Measurements from ENCODE around the gene UBE2E1.
A peak's percentile ranks its signal among the peaks of the same experiment; 100 is the strongest.
"Not testable (repeated sequence)": the region's sequence is repeated elsewhere in the genome, so short reads cannot be mapped to it uniquely, and the experiment has no call there.

The UBE2E1 gene

DNA sequence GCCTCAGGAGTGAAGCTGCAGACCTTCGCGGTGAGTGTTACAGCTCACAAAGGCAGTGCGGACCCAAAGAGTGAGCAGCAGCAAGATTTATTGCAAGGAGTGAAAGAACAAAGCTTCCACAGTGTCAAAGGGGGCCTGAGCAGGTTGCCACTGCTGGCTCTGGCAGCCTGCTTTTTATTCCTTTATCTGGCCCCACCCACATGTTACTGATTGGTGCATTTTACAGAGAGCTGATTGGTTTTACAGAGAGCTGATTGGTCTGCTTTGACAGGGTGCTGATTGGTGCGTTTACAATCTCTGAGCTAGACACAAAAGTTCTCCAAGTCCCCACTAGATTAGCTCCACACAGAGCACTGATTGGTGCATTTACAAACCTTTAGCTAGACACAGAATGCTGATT, 76.2 kb downstream of the UBE2E1 start:
- not testable (repeated sequence) for DNase-seq (ENCODE audit: low spot score)

DNA sequence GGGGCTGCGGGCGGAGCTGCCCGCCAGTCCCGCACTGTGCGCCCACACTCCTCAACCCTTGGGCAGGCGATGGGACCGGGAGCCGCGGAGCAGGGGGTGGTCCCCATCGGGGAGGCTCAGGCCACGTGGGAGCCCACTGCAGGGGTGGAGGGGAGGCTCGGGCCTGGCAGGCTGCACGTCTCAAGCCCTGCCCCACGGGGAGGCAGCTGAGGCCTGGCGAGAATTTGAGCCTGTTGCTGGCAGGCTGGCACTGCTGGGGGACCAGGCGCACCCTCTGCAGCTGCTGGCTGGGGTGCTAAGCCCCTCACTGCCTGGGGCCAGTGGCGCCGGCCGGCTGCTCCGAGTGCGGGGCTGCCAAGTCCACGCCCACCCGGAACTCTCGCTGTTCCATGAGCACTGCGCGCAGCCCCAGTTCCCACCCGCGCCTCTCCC, 76.7 kb downstream of the UBE2E1 start:
- no peak for DNase-seq (ENCODE audit: low spot score)

GRCh38 chr3:23884481-23884880, 78.7 kb downstream of the UBE2E1 start:
- no peak for DNase-seq (ENCODE audit: low spot score)

DNA sequence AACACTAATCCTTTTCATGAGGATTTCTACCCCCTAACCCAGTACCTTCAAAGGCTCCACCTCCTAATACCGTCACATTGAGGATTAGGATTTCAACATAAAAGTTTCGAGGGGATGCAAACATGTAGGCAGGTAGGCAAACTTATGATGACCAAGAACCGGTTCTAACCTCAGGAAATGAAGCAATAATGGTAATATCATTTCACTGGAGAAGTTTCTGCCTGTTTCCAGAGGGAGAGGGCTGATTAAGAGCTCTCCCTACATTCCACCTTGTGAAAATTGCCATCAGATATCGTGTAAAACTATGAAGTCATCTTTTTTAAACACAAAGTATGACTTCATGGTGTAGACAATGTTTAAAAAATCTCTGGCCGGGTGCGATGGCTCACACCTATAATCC, 79.5 kb downstream of the UBE2E1 start:
- DNase-seq (ENCODE audit: low spot score): no peak

DNA sequence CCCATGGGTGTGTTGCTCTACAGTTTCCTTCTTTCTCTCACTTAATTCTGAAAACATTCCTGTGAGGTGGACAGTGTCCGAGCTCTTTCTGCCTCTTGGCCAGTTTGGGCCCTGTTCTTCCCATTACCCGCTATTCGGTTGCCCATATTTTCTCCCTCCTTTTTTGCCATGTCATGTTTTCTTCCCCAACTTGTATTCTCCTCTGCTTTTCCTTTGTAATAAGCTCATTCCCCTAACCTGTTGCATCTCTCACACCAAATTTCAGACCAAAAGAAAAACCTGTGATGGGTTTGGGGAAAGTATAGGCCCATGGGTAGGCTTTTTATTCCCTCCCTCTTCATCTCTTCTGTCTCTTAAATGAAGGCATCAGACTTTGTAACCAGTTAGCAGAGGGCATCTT, 80.6 kb downstream of the UBE2E1 start:
- no peak for DNase-seq (ENCODE audit: low spot score)

DNA sequence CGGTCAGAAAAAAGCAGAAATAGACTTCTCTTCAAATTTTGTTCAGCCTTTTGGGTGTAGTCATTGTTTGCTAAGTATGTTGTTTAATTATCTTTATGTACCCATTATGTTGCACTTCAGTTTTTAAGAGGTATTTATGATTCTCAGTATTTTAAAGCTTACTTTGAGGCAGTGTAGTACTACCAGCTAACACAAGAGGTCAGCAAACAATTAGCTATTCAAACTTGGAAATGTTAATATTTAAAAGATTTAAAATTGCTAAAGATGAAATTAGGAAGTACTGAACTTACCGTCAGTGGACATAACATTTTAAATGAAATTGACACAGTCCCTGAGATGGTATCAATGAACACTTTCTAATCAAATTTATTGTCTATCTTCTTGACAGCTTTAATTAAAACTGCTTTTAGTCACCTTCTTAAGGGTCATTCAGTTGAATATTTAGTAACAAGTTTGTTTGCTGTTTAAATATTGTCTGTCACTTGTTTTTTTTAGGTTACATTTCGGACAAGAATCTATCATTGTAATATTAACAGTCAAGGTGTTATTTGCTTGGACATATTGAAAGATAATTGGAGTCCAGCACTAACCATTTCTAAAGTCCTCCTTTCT, 83.0 kb downstream of the UBE2E1 start:
- DNase-seq (ENCODE audit: low spot score): no peak

GRCh38 chr3:23889386-23889785, 83.6 kb downstream of the UBE2E1 start:
- no peak for DNase-seq (ENCODE audit: low spot score)

- no peak for DNase-seq (ENCODE audit: low spot score)
These were observed 84.2 kb downstream of the UBE2E1 start for GRCh38 chr3:23889950-23890349.

DNA sequence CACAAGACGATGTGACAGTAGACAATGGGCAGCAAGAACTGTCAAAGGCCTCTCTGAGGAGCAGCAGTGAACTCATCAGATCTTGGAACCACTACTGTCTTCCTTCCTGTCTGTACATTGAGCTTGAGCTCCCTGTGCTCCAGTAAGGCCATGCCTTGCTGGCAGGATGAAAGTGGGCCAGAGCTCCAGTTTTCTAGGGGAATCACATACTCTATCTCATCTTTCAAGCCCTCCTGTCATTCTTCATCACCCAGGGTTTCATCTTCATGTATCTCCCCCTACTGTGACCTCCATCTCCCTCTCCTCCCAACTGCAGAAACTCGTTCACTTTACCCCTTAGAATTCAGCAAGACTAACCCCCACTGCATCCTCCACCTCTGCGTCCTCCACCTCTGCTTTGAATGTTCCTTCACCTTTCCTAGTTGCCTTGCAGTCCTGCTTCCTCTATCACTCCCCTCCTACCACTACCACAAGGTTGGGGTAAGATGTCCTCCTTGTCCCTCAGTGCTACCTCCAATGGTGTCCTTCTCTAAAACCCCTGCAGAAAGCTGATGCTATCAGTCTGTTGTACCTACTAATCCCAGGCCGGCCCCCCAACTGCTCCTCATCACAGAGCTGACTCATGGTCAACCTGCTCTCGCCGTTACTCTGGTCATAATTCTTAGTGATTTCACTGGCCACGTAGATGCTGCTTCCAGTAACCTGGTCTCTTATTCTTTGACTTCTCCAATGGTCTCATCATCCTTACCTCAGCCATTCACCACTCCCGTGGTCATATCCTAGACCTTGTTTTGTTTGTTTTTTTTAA, 88.7 kb downstream of the UBE2E1 start:
- DNase-seq (ENCODE audit: low spot score): no peak

DNA sequence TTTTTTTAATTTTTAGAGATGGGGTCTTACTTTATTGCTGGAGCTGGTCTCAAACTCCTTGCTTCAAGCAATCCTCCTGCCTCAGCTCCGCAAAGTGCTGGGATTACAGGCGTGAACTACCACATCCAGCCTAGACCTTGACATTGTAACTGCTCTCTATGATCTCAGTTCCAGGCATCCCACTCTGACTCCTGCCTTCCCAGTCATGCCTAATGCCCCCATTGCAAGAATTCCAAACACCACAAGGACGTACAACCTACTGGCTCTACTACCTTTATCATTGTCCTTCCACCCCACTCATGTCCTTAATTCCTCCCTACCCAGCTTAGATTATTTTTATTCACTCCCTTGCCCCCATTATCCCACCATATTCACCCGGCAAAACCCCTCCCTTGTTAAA, 89.4 kb downstream of the UBE2E1 start:
- no peak for DNase-seq (ENCODE audit: low spot score)

- no peak for DNase-seq (ENCODE audit: low spot score)
These were observed 95.0 kb downstream of the UBE2E1 start for GRCh38 chr3:23900744-23901143.

- DNase-seq (ENCODE audit: low spot score): no peak
These were observed 98.8 kb downstream of the UBE2E1 start for GRCh38 chr3:23904545-23904944.

DNA sequence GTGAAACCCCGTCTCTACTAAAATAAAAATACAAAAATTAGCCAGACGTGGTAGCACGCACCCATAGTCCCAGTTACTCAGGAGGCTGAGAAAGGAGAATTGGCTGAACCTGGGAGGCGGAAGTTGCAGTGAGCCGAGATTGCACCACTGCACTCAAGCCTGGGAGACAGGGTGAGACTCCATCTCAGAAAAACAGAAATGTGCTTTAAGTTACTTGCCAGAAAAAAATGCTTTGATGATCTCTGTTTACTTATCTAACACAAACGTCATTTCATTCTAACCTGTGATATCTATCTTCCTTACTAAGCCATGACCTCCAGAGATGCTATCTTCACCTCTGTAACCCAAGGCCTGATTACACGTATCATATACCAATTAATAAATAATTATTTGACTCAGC, 103.6 kb downstream of the UBE2E1 start:
- DNase-seq (ENCODE audit: low spot score): no peak

DNA sequence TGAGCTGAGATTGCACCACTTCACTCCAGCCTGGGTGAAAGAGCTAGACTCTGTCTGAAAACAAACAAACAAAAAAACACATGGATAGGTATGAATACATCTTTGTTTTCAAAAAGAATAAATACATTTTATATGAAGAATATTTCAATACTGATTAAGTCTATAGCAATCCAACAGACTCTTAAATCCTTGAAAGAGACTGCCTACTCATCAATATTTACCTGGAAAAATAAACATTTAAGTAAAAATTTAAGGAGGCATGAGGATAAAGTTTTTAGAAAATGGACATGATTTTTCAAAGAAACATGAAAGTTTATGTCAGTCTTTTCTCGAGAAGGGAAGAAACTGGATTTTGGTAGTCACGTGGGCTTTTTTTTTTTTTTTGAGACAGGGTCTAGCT, 105.6 kb downstream of the UBE2E1 start:
- no peak for DNase-seq (ENCODE audit: low spot score)

DNA sequence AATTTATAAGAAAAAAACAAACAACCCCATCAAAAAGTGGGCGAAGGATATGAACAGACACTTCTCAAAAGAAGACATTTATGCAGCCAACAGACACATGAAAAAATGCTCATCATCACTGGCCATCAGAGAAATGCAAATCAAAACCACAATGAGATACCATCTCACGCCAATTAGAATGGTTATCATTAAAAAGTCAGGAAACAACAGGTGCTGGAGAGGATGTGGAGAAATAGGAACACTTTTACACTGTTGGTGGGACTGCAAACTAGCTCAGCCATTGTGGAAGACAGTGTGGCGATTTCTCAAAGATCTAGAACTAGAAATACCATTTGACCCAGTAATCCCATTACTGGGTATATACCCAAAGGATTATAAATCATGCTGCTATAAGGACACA, 106.6 kb downstream of the UBE2E1 start:
- not testable (repeated sequence) for DNase-seq (ENCODE audit: low spot score)

- DNase-seq (ENCODE audit: low spot score): no peak
These were observed 107.4 kb downstream of the UBE2E1 start for GRCh38 chr3:23913182-23913581.

- DNase-seq (ENCODE audit: low spot score): no peak
These were observed 108.4 kb downstream of the UBE2E1 start for GRCh38 chr3:23913873-23914743.

DNA sequence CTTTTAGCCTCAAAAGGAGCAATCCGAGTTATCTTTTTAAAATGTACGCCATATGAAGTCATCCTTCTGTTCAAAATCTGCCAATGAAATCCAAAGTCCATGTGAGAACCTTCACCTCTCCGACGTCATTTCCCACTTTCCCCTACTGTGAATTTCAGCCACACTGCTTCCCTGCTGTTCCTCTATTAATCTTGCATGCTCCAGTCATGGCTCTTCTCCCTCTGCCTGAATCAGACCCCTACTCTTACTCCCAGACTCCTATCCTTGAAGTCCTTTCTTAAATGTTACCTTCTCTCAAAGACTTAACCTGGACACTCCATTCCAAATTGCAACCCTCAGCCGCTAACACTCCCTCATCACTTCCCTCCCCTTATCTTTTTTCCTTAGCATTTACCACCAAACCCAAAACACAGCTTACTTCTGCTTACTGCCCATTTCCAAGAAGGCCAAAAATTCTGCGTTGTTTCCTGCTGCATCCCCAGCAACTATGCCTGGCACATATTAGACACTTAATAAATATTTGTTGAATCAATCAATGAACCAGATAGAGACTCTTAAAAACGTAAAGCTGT, 109.9 kb downstream of the UBE2E1 start:
- DNase-seq (ENCODE audit: low spot score): no peak

GRCh38 chr3:23916152-23916885, 110.6 kb downstream of the UBE2E1 start:
- no peak for DNase-seq (ENCODE audit: low spot score)

GRCh38 chr3:23916886-23917678, 111.3 kb downstream of the UBE2E1 start, which contains the start of the genes NKIRAS1 and RPL15:
Gene NKIRAS1 (minus strand): TSS chr3:23916990. CDS start chr3:23910904, 6,086 bp downstream.
Gene RPL15 (plus strand): TSS chr3:23917132. CDS start chr3:23917860, 728 bp downstream.
- peak; percentile 97 for DNase-seq (ENCODE audit: low spot score)
